ENCODE results near the gene KCND1.

GRCh38 chrX:48934581-48935300 lies 36.9 kb downstream of the KCND1 start:
- TF ChIP-seq ZNF274 (IDR thresholded peaks at IDR 0.05; ENCODE audit: low read depth, low read length) = no peak
- TF ChIP-seq YY1 (IDR thresholded peaks at IDR 0.05; ENCODE audit: insufficient read depth, insufficient read length) = no peak
